H1 (cell line): ENCODE results near the gene ASCC3. TPM values are rescaled to one million over a fixed set of nuclear protein-coding genes. Genes with fewer than 3 reads are reported as not detected.

ENCODE experiments used
- CTCF ChIA-PET: fragments of 300-600 bp; sonication (Branson Sonifier 250); formaldehyde crosslinking; loops from one replicate; lab custom pipeline; 2021; ENCODE audit not compliant: partially characterized antibody; lab: Charles Lee
- POLR2A ChIA-PET: fragments of 300-600 bp; sonication (Branson Sonifier 250); formaldehyde crosslinking; loops from one replicate; lab custom pipeline; 2021; ENCODE audit warnings: inconsistent platforms; ENCODE audit not compliant: partially characterized antibody; lab: Charles Lee
- DNase-seq, 2 experiments: peaks; one replicate each; pipeline versions ENCODE4 v3.0.0 to v3.0.0-alpha.2; 2010 to 2022; ENCODE audit warnings: low spot score in 2 of 2, low read depth in 1 of 2, mixed read lengths in 1 of 2
- FAIRE-seq: peaks from 2 replicates; lab custom pipeline; 2011; peaks lifted over from hg19 to GRCh38; lab: Jason Lieb, UNC
- H2AFZ ChIP-seq: 2 replicates; pipeline ENCODE4 v1.8.1; 2012; ENCODE audit warnings: low read length, inconsistent platforms
- H2AK5ac ChIP-seq: 2 replicates; pipeline ENCODE4 v1.6.1; 2013; ENCODE audit warnings: low read depth, low read length
- H2BK120ac ChIP-seq: replicated peaks from 2 replicates; pipeline ENCODE3; 2013; ENCODE audit warnings: low read depth, low read length, inconsistent platforms
- H2BK12ac ChIP-seq: 2 replicates; pipeline ENCODE4 v1.6.1; 2013; ENCODE audit warnings: low read depth, low read length
- H2BK15ac ChIP-seq: 2 replicates; pipeline ENCODE4 v1.6.1; 2013; ENCODE audit warnings: low read length
- H2BK20ac ChIP-seq: 2 replicates; pipeline ENCODE4 v1.6.1; 2013; ENCODE audit warnings: low read length
- H2BK5ac ChIP-seq: 2 replicates; pipeline ENCODE4 v1.6.1; 2013; ENCODE audit warnings: low read depth, low read length
- H3K14ac ChIP-seq: 2 replicates; pipeline ENCODE4 v1.6.1; 2013; ENCODE audit warnings: inconsistent platforms; ENCODE audit not compliant: insufficient read length
- H3K18ac ChIP-seq: 2 replicates; pipeline ENCODE4 v1.6.1; 2013; ENCODE audit warnings: low read length; ENCODE audit errors: extremely low read depth
- H3K23ac ChIP-seq: 2 replicates; pipeline ENCODE4 v1.6.1; 2013; ENCODE audit warnings: inconsistent platforms; ENCODE audit not compliant: insufficient read length
- H3K23me2 ChIP-seq: 2 replicates; pipeline ENCODE4 v1.6.1; 2013; ENCODE audit warnings: low read depth, low read length
- H3K27ac ChIP-seq: 2 replicates; pipeline ENCODE4 v1.6.1; 2011; ENCODE audit warnings: low read depth, low read length, inconsistent platforms
- H3K27me3 ChIP-seq, 4 experiments: replicated peaks in 1 of 4; 1 replicate in 1 of 4; 2 replicates in 3 of 4; pipeline versions ENCODE4 v1.6.1 to v1.8.1; 2011 to 2013; ENCODE audit warnings: low read length in 3 of 4, mild to moderate bottlenecking in 3 of 4, inconsistent platforms in 2 of 4, mixed read lengths in 2 of 4, moderate library complexity in 1 of 4; ENCODE audit not compliant: control insufficient read depth in 3 of 4, insufficient read depth in 3 of 4; ENCODE audit errors: extremely low read depth in 1 of 4
- H3K36me3 ChIP-seq, 4 experiments: 2 replicates each; pipeline versions ENCODE4 v1.6.1 to v1.8.1; 2011 to 2013; ENCODE audit warnings: mild to moderate bottlenecking in 4 of 4, low read length in 3 of 4, moderate library complexity in 2 of 4, control low read depth in 1 of 4, inconsistent platforms in 1 of 4; ENCODE audit not compliant: insufficient read depth in 4 of 4, control insufficient read depth in 2 of 4
- H3K4ac ChIP-seq: replicated peaks from 2 replicates; pipeline ENCODE3; 2013; ENCODE audit warnings: low read length, low read depth, mixed read lengths, inconsistent platforms; ENCODE audit not compliant: insufficient read length
- H3K4me1 ChIP-seq, 4 experiments: replicated peaks in 1 of 4; 1 replicate in 1 of 4; 2 replicates in 3 of 4; pipeline versions ENCODE4 v1.6.1 to v1.8.1; 2011 to 2013; ENCODE audit warnings: low read length in 3 of 4, inconsistent platforms in 2 of 4, mixed read lengths in 1 of 4; ENCODE audit not compliant: insufficient read depth in 4 of 4, control insufficient read depth in 3 of 4
- H3K4me2 ChIP-seq, 2 experiments: 2 replicates each; pipeline versions ENCODE4 v1.6.1 to v1.8.1; 2011 to 2013; ENCODE audit warnings: low read depth in 2 of 2, low read length in 2 of 2, control low read depth in 1 of 2, inconsistent platforms in 1 of 2, mild to moderate bottlenecking in 1 of 2; ENCODE audit not compliant: insufficient read depth in 1 of 2
- H3K4me3 ChIP-seq, 4 experiments: fragments of 200-600, 300-600 bp in 1 of 4; sonication (generic), shearing (Covaris generic), sonication (Bioruptor Twin) in 1 of 4; 2 replicates each; pipeline versions ENCODE4 v1.5.1 to v1.8.1; 2011 to 2016; ENCODE audit warnings: low read length in 4 of 4, low read depth in 3 of 4, control low read depth in 2 of 4, inconsistent platforms in 2 of 4, mild to moderate bottlenecking in 2 of 4, mixed read lengths in 1 of 4, moderate library complexity in 1 of 4; ENCODE audit not compliant: insufficient read depth in 2 of 4; ENCODE audit errors: extremely low read depth in 1 of 4
- H3K56ac ChIP-seq: replicated peaks from 2 replicates; pipeline ENCODE3; 2013; ENCODE audit warnings: low read depth, mild to moderate bottlenecking, mixed read lengths, low read length, inconsistent platforms; ENCODE audit not compliant: insufficient read length
- H3K79me1 ChIP-seq: 2 replicates; pipeline ENCODE4 v1.6.1; 2013; ENCODE audit warnings: low read depth, low read length, control low read depth
- H3K79me2 ChIP-seq, 2 experiments: 2 replicates each; pipeline versions ENCODE4 v1.6.1 to v1.8.1; 2012 to 2013; ENCODE audit warnings: low read length in 2 of 2, mild to moderate bottlenecking in 2 of 2, inconsistent platforms in 1 of 2; ENCODE audit not compliant: insufficient read depth in 2 of 2, control insufficient read depth in 1 of 2
- H3K9ac ChIP-seq, 4 experiments: replicated peaks in 1 of 4; 1 replicate in 1 of 4; 2 replicates in 3 of 4; pipeline versions ENCODE4 v1.6.1 to v1.8.1; 2011 to 2013; ENCODE audit warnings: low read depth in 3 of 4, low read length in 3 of 4, control low read depth in 2 of 4, mild to moderate bottlenecking in 2 of 4, moderate library complexity in 2 of 4, inconsistent platforms in 1 of 4; ENCODE audit errors: extremely low read depth in 1 of 4
- H3K9me3 ChIP-seq, 2 experiments: 2 replicates each; pipeline versions ENCODE4 v1.6.1 to v1.8.1; 2012 to 2013; ENCODE audit warnings: mild to moderate bottlenecking in 2 of 2, moderate library complexity in 2 of 2, control low read depth in 1 of 2, inconsistent platforms in 1 of 2, low read depth in 1 of 2, low read length in 1 of 2, mixed read lengths in 1 of 2; ENCODE audit not compliant: insufficient read depth in 2 of 2
- H4K20me1 ChIP-seq, 2 experiments: replicated peaks in 1 of 2; 2 replicates each; pipeline versions ENCODE3 to v1.8.1; 2011 to 2013; ENCODE audit warnings: inconsistent platforms in 2 of 2, low read length in 2 of 2, mild to moderate bottlenecking in 1 of 2; ENCODE audit not compliant: insufficient read depth in 2 of 2, control insufficient read depth in 1 of 2
- H4K5ac ChIP-seq: 2 replicates; pipeline ENCODE4 v1.6.1; 2013; ENCODE audit warnings: low read length, low read depth, mixed read lengths, inconsistent platforms; ENCODE audit not compliant: insufficient read length
- H4K8ac ChIP-seq: 2 replicates; pipeline ENCODE4 v1.8.0; 2013; ENCODE audit warnings: mild to moderate bottlenecking, moderate library complexity, low read length, inconsistent platforms; ENCODE audit not compliant: insufficient read depth; ENCODE audit errors: extremely low read depth
- H4K91ac ChIP-seq: replicated peaks from 2 replicates; pipeline ENCODE3; 2013; ENCODE audit warnings: low read length, mixed read lengths, inconsistent platforms; ENCODE audit not compliant: insufficient read length
- BCL11A ChIP-seq, 2 experiments: IDR thresholded peaks; one replicate each; pipeline ENCODE4 v1.6.1; 2011; ENCODE audit warnings: low read depth in 2 of 2, low read length in 2 of 2, mild to moderate bottlenecking in 2 of 2
- CTBP2 ChIP-seq: IDR thresholded peaks from 2 replicates; pipeline ENCODE4 v1.7.0; 2011; ENCODE audit warnings: borderline replicate concordance, mild to moderate bottlenecking, moderate library complexity, mixed read lengths, low read length; ENCODE audit not compliant: insufficient read depth, insufficient read length
- MAFK ChIP-seq: IDR thresholded peaks from 2 replicates; pipeline ENCODE4 v1.6.1; 2012; ENCODE audit warnings: low read depth, mild to moderate bottlenecking, improper control_type of control experiment, low read length
- TBP ChIP-seq: IDR thresholded peaks from 2 replicates; pipeline ENCODE4 v1.6.1; 2011; ENCODE audit warnings: low read depth, low read length, improper control_type of control experiment
- WGBS, 2 experiments: shearing (Covaris generic) in 1 of 2; methylation state at CpG; one replicate each; pipeline versions ENCODE4 v1.1.6 to v1.1.7; 2013 to 2015; ENCODE audit warnings: low lambda C conversion rate in 2 of 2, mixed read lengths in 2 of 2, inconsistent platforms in 1 of 2, low coverage in 1 of 2, missing lambda C conversion rate in 1 of 2; ENCODE audit not compliant: insufficient replicate concordance in 2 of 2, insufficient coverage in 1 of 2, insufficient read length in 1 of 2; ENCODE audit errors: extremely low coverage in 1 of 2, missing lambda C conversion rate in 1 of 2; 5-methylcytosine and 5-hydroxymethylcytosine counted together
- polyA plus RNA-seq, 7 experiments: library from polyadenylated mRNA; depleted of rRNA in 3 of 7; stranded (reverse) in 5 of 7; unstranded in 2 of 7; fragments of >200 nt in 5 of 7; fragments of 200-250 nt in 2 of 7; gene quantifications; 1 replicate in 5 of 7; 2 replicates in 1 of 7; 4 replicates in 1 of 7; pipeline versions ENCODE4 v1.2.1 to v1.2.3, GENCODE V29; 2011 to 2013; ENCODE audit warnings: missing spikeins in 2 of 7, mixed read lengths in 2 of 7
- total RNA-seq: library from RNA; stranded (reverse); fragmentation: NEBNext Ultra II Directional; extraction: Animal tissue kit (Norgen Biotek cat#: 25700); gene quantifications from 2 replicates; pipeline ENCODE4 v1.2.1, GENCODE V29; 2021

Gene ASCC3
- total and polyA plus RNA-seq, 2 of the 8 experiments (the other 6 are each of a cell fraction or from before 2014, with no cell fraction given) = 37.5 to 77.8 TPM

- no peak overlapping the region for H2AFZ ChIP-seq
- H3K79me2 ChIP-seq = no peaks in the 10 kb centered on the region
- H3K36me3 ChIP-seq = no peaks in the 10 kb centered on the region
- POLR2A ChIA-PET = no interaction called here
- no peak overlapping the region for H3K4ac ChIP-seq
- H3K9ac ChIP-seq = no peak overlapping the region
- no peaks in the 10 kb centered on the region for H4K20me1 ChIP-seq
- no peak overlapping the region for H3K14ac ChIP-seq
- FAIRE-seq = no peak
- H2BK20ac ChIP-seq = no peak overlapping the region
- H3K4me1 ChIP-seq = peaks cover 0 to 4% (median 1%) of the 10 kb centered on the region in 4 experiments; a peak in 2 of 7 replicates
- H3K79me1 ChIP-seq = no peaks in the 10 kb centered on the region
- H2BK120ac ChIP-seq = no peak overlapping the region
- CTCF ChIA-PET = interaction anchor here (1.1 to 2.4 kb wide), 3 partner anchors 10 to 18 kb away, joined by 3 to 9 read pairs (median 5); no protein-coding TSS in a partner anchor
- DNase-seq = no peak
- H3K56ac ChIP-seq = no peak overlapping the region
- H4K8ac ChIP-seq = no peak overlapping the region
- H4K91ac ChIP-seq = no peak overlapping the region
- 81% methylated on average over 1 of the region's 1 CpG; no CpG with 5 or more reads in 1 of the 2 experiments for WGBS, 2 experiments
- H3K27ac ChIP-seq = no peak overlapping the region
- H3K23me2 ChIP-seq = no peaks in the 10 kb centered on the region
- no peak overlapping the region for H4K5ac ChIP-seq
- H2BK5ac ChIP-seq = no peak overlapping the region
- no peaks in the 10 kb centered on the region for H3K9me3 ChIP-seq
- H2BK12ac ChIP-seq = no peak overlapping the region
- H3K23ac ChIP-seq = no peak overlapping the region
- H2BK15ac ChIP-seq = no peak overlapping the region
- no peak overlapping the region for H2AK5ac ChIP-seq
- H3K27me3 ChIP-seq = no peaks in the 10 kb centered on the region
- no peak overlapping the region for H3K4me2 ChIP-seq
- no peak overlapping the region for H3K18ac ChIP-seq
- no peak overlapping the region for H3K4me3 ChIP-seq
- TF ChIP-seq MAFK = no peak
- no peak for TF ChIP-seq BCL11A (IDR thresholded peaks at IDR 0.05; ENCODE audit: low read depth in 2 of 2, low read length in 2 of 2)
- TF ChIP-seq TBP = no peak
- TF ChIP-seq CTBP2 = no peak
These were observed 203.9 kb downstream of the ASCC3 start for GRCh38 chr6:100677240-100677639.
